H1 (cell line): Measurements from ENCODE around the gene CAMK2N2. TPM values are rescaled to one million over a fixed set of nuclear protein-coding genes. Genes with fewer than 3 reads are reported as not detected.
A peak's percentile ranks its signal among the peaks of the same experiment; 100 is the strongest.

Source experiments
- ASH2L ChIP-seq: fragments of 200-600, 300-600 bp; sonication (generic); IDR thresholded peaks from one replicate; pipeline ENCODE4 v1.7.1; 2017; ENCODE audit warnings: low read length
- CTBP2 ChIP-seq: IDR thresholded peaks from 2 replicates; pipeline ENCODE4 v1.7.0; 2011; ENCODE audit warnings: borderline replicate concordance, mild to moderate bottlenecking, moderate library complexity, mixed read lengths, low read length; ENCODE audit not compliant: insufficient read depth, insufficient read length
- NANOG ChIP-seq: IDR thresholded peaks from 2 replicates; pipeline ENCODE4 v1.6.1; 2011; ENCODE audit warnings: low read length, low read depth, mild to moderate bottlenecking, inconsistent platforms; ENCODE audit not compliant: insufficient read depth, poor library complexity, severe bottlenecking
- POU5F1 ChIP-seq: IDR thresholded peaks from 2 replicates; pipeline ENCODE4 v1.6.1; 2011; ENCODE audit warnings: low read depth, mild to moderate bottlenecking, low read length, moderate library complexity
- RBBP5 ChIP-seq: IDR thresholded peaks from 2 replicates; pipeline ENCODE4 v1.7.1; 2012; ENCODE audit warnings: low read depth, mild to moderate bottlenecking, inconsistent platforms, low read length, moderate library complexity, borderline replicate concordance
- polyA plus RNA-seq, 7 experiments: library from polyadenylated mRNA; depleted of rRNA in 3 of 7; stranded (reverse) in 5 of 7; unstranded in 2 of 7; fragments of >200 nt in 5 of 7; fragments of 200-250 nt in 2 of 7; gene quantifications; 1 replicate in 5 of 7; 2 replicates in 1 of 7; 4 replicates in 1 of 7; pipeline versions ENCODE4 v1.2.1 to v1.2.3, GENCODE V29; 2011 to 2013; ENCODE audit warnings: missing spikeins in 2 of 7, mixed read lengths in 2 of 7
- total RNA-seq: library from RNA; stranded (reverse); fragmentation: NEBNext Ultra II Directional; extraction: Animal tissue kit (Norgen Biotek cat#: 25700); gene quantifications from 2 replicates; pipeline ENCODE4 v1.2.1, GENCODE V29; 2021
- TF ChIP-seq, protein P1 (sequence below): fragments of 300-600 bp; sonication (generic); IDR thresholded peaks from 2 replicates; pipeline ENCODE4 v1.7.1; 2012; ENCODE audit warnings: low read length, moderate library complexity, mild to moderate bottlenecking, inconsistent platforms; ENCODE audit not compliant: insufficient replicate concordance
- TF ChIP-seq, protein P2 (sequence below): IDR thresholded peaks from 2 replicates; pipeline ENCODE4 v1.6.1; 2011; ENCODE audit warnings: low read depth, mild to moderate bottlenecking, low read length; ENCODE audit not compliant: insufficient read depth
- TF ChIP-seq, protein P3 (sequence below): IDR thresholded peaks from 2 replicates; pipeline ENCODE4 v1.6.1; 2012; ENCODE audit warnings: inconsistent platforms

CAMK2N2 gene
- total and polyA plus RNA-seq, 2 of the 8 experiments (the other 6 are each of a cell fraction or from before 2014, with no cell fraction given): 4.0 to 17.7 TPM

DNA sequence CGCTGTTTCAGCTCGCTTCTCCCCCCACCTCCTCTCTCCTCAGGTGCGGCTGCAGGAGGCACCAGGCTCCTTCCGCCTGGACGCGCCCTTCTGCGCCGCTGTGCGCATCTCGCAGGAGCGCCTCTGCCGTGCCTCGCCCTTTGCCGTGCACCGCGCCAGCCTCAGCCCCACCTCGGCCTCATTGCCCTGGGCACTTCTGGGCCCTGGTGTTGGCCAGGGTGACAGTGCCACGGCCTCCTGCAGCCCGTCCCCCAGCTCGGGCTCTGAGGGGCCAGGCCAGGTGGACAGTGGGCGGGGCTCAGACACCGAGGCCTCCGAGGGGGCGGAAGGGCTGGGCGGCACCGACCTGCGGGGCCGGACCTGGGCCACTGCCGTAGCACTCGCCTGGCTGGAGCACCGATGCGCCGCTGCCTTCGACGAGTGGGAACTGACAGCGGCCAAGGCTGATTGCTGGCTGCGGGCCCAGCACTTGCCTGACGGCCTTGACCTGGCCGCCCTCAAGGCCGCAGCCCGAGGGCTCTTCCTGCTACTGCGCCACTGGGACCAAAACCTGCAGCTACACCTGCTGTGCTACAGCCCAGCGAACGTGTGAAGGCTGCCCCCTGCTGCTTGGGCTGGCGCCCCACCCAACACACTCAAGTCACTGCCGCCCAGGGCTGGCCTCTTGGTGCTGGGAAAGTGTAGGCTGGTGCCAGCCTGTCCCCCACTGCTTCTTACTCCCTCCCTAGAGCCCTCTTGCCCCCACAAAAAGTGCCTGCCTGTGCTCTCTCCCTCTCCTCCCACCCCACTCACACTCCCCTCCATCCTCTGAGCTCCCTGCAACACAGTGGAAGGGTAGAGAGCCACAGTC, 19.7 kb downstream of the CAMK2N2 start (continued):
- TF ChIP-seq, protein P1, sequence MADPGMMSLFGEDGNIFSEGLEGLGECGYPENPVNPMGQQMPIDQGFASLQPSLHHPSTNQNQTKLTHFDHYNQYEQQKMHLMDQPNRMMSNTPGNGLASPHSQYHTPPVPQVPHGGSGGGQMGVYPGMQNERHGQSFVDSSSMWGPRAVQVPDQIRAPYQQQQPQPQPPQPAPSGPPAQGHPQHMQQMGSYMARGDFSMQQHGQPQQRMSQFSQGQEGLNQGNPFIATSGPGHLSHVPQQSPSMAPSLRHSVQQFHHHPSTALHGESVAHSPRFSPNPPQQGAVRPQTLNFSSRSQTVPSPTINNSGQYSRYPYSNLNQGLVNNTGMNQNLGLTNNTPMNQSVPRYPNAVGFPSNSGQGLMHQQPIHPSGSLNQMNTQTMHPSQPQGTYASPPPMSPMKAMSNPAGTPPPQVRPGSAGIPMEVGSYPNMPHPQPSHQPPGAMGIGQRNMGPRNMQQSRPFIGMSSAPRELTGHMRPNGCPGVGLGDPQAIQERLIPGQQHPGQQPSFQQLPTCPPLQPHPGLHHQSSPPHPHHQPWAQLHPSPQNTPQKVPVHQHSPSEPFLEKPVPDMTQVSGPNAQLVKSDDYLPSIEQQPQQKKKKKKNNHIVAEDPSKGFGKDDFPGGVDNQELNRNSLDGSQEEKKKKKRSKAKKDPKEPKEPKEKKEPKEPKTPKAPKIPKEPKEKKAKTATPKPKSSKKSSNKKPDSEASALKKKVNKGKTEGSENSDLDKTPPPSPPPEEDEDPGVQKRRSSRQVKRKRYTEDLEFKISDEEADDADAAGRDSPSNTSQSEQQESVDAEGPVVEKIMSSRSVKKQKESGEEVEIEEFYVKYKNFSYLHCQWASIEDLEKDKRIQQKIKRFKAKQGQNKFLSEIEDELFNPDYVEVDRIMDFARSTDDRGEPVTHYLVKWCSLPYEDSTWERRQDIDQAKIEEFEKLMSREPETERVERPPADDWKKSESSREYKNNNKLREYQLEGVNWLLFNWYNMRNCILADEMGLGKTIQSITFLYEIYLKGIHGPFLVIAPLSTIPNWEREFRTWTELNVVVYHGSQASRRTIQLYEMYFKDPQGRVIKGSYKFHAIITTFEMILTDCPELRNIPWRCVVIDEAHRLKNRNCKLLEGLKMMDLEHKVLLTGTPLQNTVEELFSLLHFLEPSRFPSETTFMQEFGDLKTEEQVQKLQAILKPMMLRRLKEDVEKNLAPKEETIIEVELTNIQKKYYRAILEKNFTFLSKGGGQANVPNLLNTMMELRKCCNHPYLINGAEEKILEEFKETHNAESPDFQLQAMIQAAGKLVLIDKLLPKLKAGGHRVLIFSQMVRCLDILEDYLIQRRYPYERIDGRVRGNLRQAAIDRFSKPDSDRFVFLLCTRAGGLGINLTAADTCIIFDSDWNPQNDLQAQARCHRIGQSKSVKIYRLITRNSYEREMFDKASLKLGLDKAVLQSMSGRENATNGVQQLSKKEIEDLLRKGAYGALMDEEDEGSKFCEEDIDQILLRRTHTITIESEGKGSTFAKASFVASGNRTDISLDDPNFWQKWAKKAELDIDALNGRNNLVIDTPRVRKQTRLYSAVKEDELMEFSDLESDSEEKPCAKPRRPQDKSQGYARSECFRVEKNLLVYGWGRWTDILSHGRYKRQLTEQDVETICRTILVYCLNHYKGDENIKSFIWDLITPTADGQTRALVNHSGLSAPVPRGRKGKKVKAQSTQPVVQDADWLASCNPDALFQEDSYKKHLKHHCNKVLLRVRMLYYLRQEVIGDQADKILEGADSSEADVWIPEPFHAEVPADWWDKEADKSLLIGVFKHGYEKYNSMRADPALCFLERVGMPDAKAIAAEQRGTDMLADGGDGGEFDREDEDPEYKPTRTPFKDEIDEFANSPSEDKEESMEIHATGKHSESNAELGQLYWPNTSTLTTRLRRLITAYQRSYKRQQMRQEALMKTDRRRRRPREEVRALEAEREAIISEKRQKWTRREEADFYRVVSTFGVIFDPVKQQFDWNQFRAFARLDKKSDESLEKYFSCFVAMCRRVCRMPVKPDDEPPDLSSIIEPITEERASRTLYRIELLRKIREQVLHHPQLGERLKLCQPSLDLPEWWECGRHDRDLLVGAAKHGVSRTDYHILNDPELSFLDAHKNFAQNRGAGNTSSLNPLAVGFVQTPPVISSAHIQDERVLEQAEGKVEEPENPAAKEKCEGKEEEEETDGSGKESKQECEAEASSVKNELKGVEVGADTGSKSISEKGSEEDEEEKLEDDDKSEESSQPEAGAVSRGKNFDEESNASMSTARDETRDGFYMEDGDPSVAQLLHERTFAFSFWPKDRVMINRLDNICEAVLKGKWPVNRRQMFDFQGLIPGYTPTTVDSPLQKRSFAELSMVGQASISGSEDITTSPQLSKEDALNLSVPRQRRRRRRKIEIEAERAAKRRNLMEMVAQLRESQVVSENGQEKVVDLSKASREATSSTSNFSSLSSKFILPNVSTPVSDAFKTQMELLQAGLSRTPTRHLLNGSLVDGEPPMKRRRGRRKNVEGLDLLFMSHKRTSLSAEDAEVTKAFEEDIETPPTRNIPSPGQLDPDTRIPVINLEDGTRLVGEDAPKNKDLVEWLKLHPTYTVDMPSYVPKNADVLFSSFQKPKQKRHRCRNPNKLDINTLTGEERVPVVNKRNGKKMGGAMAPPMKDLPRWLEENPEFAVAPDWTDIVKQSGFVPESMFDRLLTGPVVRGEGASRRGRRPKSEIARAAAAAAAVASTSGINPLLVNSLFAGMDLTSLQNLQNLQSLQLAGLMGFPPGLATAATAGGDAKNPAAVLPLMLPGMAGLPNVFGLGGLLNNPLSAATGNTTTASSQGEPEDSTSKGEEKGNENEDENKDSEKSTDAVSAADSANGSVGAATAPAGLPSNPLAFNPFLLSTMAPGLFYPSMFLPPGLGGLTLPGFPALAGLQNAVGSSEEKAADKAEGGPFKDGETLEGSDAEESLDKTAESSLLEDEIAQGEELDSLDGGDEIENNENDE: no peak
- 0 out of 2 replicates have a peak, but pooled peaks have one; percentile 32 for TF ChIP-seq RBBP5
- TF ChIP-seq, protein P2, sequence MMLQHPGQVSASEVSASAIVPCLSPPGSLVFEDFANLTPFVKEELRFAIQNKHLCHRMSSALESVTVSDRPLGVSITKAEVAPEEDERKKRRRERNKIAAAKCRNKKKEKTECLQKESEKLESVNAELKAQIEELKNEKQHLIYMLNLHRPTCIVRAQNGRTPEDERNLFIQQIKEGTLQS: no peak
- TF ChIP-seq NANOG: no peak
- TF ChIP-seq, protein P3, sequence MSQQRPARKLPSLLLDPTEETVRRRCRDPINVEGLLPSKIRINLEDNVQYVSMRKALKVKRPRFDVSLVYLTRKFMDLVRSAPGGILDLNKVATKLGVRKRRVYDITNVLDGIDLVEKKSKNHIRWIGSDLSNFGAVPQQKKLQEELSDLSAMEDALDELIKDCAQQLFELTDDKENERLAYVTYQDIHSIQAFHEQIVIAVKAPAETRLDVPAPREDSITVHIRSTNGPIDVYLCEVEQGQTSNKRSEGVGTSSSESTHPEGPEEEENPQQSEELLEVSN: no peak
- no peak for TF ChIP-seq POU5F1
- no peak for TF ChIP-seq ASH2L
- no peak for TF ChIP-seq CTBP2
